ENCODE measurements around the gene HLA-DPA1. TPM values are rescaled to one million over a fixed set of nuclear protein-coding genes. Genes with fewer than 3 reads are reported as not detected.

Gene HLA-DPA1
- total and polyA plus RNA-seq, 10 of the 15 experiments (the other 5 are each of a cell fraction or from before 2014, with no cell fraction given): 508 to 1,640 (median 829) TPM

DNA sequence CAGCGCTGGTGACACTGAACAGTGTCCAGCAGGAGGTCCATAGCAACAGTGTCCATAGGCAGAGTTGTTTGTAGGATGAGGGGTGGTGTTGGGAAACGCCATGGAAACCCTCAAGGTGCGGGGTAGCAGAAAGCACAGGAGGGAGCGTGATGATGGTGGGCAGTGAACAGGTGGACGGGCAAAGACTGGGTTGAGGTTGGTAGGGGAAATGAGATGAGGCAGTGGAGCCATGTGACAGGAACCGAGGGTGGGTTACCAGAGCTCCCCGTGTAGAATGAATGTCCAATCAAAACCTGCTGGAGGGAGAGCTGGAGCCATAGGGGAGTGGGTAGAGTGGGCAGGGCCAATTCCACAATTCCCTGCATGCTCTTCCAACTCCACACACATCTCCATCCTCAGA, 40.3 kb upstream of the HLA-DPA1 start (continued):
- TF ChIP-seq, protein P1, sequence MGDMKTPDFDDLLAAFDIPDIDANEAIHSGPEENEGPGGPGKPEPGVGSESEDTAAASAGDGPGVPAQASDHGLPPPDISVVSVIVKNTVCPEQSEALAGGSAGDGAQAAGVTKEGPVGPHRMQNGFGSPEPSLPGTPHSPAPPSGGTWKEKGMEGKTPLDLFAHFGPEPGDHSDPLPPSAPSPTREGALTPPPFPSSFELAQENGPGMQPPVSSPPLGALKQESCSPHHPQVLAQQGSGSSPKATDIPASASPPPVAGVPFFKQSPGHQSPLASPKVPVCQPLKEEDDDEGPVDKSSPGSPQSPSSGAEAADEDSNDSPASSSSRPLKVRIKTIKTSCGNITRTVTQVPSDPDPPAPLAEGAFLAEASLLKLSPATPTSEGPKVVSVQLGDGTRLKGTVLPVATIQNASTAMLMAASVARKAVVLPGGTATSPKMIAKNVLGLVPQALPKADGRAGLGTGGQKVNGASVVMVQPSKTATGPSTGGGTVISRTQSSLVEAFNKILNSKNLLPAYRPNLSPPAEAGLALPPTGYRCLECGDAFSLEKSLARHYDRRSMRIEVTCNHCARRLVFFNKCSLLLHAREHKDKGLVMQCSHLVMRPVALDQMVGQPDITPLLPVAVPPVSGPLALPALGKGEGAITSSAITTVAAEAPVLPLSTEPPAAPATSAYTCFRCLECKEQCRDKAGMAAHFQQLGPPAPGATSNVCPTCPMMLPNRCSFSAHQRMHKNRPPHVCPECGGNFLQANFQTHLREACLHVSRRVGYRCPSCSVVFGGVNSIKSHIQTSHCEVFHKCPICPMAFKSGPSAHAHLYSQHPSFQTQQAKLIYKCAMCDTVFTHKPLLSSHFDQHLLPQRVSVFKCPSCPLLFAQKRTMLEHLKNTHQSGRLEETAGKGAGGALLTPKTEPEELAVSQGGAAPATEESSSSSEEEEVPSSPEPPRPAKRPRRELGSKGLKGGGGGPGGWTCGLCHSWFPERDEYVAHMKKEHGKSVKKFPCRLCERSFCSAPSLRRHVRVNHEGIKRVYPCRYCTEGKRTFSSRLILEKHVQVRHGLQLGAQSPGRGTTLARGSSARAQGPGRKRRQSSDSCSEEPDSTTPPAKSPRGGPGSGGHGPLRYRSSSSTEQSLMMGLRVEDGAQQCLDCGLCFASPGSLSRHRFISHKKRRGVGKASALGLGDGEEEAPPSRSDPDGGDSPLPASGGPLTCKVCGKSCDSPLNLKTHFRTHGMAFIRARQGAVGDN (IDR thresholded peaks at IDR 0.05): 0 out of 2 replicates have a peak, but pooled peaks have one; percentile 19
- TF ChIP-seq, protein P2, sequence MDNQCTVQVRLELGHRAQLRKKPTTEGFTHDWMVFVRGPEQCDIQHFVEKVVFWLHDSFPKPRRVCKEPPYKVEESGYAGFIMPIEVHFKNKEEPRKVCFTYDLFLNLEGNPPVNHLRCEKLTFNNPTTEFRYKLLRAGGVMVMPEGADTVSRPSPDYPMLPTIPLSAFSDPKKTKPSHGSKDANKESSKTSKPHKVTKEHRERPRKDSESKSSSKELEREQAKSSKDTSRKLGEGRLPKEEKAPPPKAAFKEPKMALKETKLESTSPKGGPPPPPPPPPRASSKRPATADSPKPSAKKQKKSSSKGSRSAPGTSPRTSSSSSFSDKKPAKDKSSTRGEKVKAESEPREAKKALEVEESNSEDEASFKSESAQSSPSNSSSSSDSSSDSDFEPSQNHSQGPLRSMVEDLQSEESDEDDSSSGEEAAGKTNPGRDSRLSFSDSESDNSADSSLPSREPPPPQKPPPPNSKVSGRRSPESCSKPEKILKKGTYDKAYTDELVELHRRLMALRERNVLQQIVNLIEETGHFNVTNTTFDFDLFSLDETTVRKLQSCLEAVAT (IDR thresholded peaks at IDR 0.05): no peak
- no peak for TF ChIP-seq CBFB (IDR thresholded peaks at IDR 0.05; ENCODE audit: low read depth)

DNA sequence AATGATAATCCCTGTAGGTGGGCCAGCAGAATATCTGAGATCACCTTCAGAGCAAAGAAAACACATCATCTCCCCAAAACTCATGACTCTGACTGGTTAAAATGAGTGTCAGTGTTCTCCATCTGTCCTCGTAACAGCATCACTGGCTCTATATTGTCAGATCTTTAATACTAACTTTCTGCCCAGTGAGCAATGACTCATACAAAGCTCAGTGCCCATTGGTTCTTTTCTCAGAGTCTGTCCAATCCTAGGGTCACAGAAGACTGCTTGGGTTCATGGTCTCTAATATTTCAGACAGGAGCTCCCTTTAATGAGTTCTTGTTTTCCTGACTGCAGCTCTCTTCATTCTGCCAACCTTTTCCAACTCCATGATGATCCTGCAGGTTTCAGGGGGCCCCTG, 38.7 kb upstream of the HLA-DPA1 start:
- Histone ChIP-seq H3K36me3 (ENCODE audit: control insufficient read depth in 2 of 2, insufficient read depth in 2 of 2, low read length in 1 of 2) (no peaks in the 10 kb centered on the region), H3K9me3 (replicated peaks; ENCODE audit: control insufficient read depth, insufficient read depth, low read length) (no peaks in the 10 kb centered on the region; the same call in 2 of the 3 replicates), H3K27me3 (replicated peaks in 1 of 2; ENCODE audit: control insufficient read depth in 2 of 2, insufficient read depth in 2 of 2, low read length in 1 of 2) (no peaks in the 10 kb centered on the region; a peak in 2 of 4 replicates), H3K9ac (ENCODE audit: control insufficient read depth, insufficient read depth, low read length) (no peak overlapping the region), H3K27ac (ENCODE audit: control insufficient read depth, insufficient read depth) (peak overlapping the region; percentile 41), H3K79me2 (ENCODE audit: control insufficient read depth, insufficient read depth, low read length) (no peaks in the 10 kb centered on the region), H4K20me1 (ENCODE audit: control insufficient read depth, insufficient read depth) (no peaks in the 10 kb centered on the region), H3K4me1 (ENCODE audit: control insufficient read depth, insufficient read depth, low read length) (peaks cover 40% of the 10 kb centered on the region), H2AFZ (ENCODE audit: control insufficient read depth, low read depth, low read length) (peak overlapping the region; percentile 80), H3K4me3 (no peak overlapping the region), H3K4me2 (ENCODE audit: control insufficient read depth, insufficient read depth) (peak overlapping the region; percentile 31)
- no TSS peak for BruUV-seq (replicated peaks)
- ChIA-PET CTCF (interaction anchor here (0.6 to 1.8 kb wide), 31 partner anchors 9 to 271 kb away, joined by 3 to 20 read pairs (median 4); partner anchors contain the start of genes HLA-DMA and HLA-DPB1), POLR2A (interaction anchor here (0.6 to 3.5 kb wide), 20 partner anchors 14 to 228 kb away, joined by 3 to 63 read pairs (median 4); partner anchors contain the start of genes BRD2, HLA-DPA1, HLA-DPB1 and WDR46), RAD21 (ENCODE audit: unreplicated experiment) (interaction anchor here (0.9 to 1.4 kb wide), 16 partner anchors 9 to 140 kb away, joined by 3 to 15 read pairs (median 5); partner anchors contain the start of genes HLA-DPA1 and HLA-DPB1), SMC1A (ENCODE audit: uncharacterized antibody, unreplicated experiment) (interaction anchor here (0.7 to 1.7 kb wide), 23 partner anchors 9 to 178 kb away, joined by 3 to 19 read pairs (median 4); partner anchors contain the start of genes HLA-DPA1 and HLA-DPB1)
- intact Hi-C loops (cut with micrococcal nuclease; ENCODE audit: unreplicated experiment) (no loop called here), in situ Hi-C loops (cut with MboI) (no loop called here)
- peak; percentile 68 for DNase-seq (ENCODE audit: low read depth, low spot score)
- peak; percentile 95 for FAIRE-seq
- 0% methylated on average over 1 of the region's 1 CpG for WGBS (ENCODE audit: insufficient coverage, insufficient replicate concordance, low lambda C conversion rate, missing lambda C conversion rate)
- peak; percentile 97 for ATAC-seq
- TF ChIP-seq RCOR1 (conservative IDR thresholded peaks at IDR 0.05; ENCODE audit: low read depth, low read length) (no peak), NFYB (IDR thresholded peaks at IDR 0.05; ENCODE audit: insufficient read depth, low read depth, low read length) (peak; percentile 54; the same call in 1 of the 2 replicates), FOS (IDR thresholded peaks at IDR 0.05; ENCODE audit: borderline replicate concordance, extremely low read depth, insufficient read length) (no peak), CBX3 (IDR thresholded peaks at IDR 0.05; ENCODE audit: borderline replicate concordance, low read depth) (no peak), CREM (IDR thresholded peaks at IDR 0.05; ENCODE audit: low read depth) (peak; percentile 82), RFX5 (IDR thresholded peaks at IDR 0.05; ENCODE audit: low read depth, low read length) (peak; percentile 99), ZNF384 (IDR thresholded peaks at IDR 0.05; ENCODE audit: borderline replicate concordance, low read depth, low read length) (no peak), BHLHE40 (IDR thresholded peaks at IDR 0.05; ENCODE audit: borderline replicate concordance in 1 of 2, low read depth in 2 of 2, low read length in 1 of 2) (peak; percentile 19 to 59; a peak in 2 of 4 replicates), KLF5 (IDR thresholded peaks at IDR 0.05; ENCODE audit: partially characterized antibody) (no peak), CREB1 (IDR thresholded peaks at IDR 0.05; ENCODE audit: low read depth) (peak; percentile 93)
- TF ChIP-seq, protein P3, sequence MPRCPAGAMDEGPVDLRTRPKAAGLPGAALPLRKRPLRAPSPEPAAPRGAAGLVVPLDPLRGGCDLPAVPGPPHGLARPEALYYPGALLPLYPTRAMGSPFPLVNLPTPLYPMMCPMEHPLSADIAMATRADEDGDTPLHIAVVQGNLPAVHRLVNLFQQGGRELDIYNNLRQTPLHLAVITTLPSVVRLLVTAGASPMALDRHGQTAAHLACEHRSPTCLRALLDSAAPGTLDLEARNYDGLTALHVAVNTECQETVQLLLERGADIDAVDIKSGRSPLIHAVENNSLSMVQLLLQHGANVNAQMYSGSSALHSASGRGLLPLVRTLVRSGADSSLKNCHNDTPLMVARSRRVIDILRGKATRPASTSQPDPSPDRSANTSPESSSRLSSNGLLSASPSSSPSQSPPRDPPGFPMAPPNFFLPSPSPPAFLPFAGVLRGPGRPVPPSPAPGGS (IDR thresholded peaks at IDR 0.05; ENCODE audit: borderline replicate concordance, insufficient read depth, low read depth, low read length, poor library complexity, severe bottlenecking): no peak

All from GM12878 (cell line).